IMR-90 (cell line): ENCODE results near the gene SLC46A1. TPM values are rescaled to one million over a fixed set of nuclear protein-coding genes. Genes with fewer than 3 reads are reported as not detected.

Experiments used
- ATAC-seq: fragments of 200-7000 bp; cut with Tn5 transposase; 2 replicates; pipeline ENCODE4 v1.9.1; 2020; ENCODE audit warnings: low read depth, mild to moderate bottlenecking, moderate library complexity
- BruUV-seq: library from RNA; stranded (reverse); fragments of 400-500 nt; replicated peaks from 2 replicates; lab custom pipeline; 2021; lab: Mats Ljungman, UMichigan
- CTCF ChIA-PET: fragments of 300-600 bp; formaldehyde crosslinking; extraction: SDS; loops from one replicate; lab custom pipeline; 2021; ENCODE audit warnings: antibody characterized with exemption; lab: Yijun Ruan, JAX
- POLR2A ChIA-PET: fragments of 300-600 bp; sonication (Branson Sonifier 250); formaldehyde crosslinking; loops from one replicate; lab custom pipeline; 2022; ENCODE audit warnings: antibody characterized with exemption; ENCODE audit not compliant: unreplicated experiment; lab: Charles Lee
- DNase-seq: peaks from one replicate; pipeline ENCODE4 v3.0.0; 2013
- H2AFZ ChIP-seq: replicated peaks from 2 replicates; pipeline ENCODE3; 2013; ENCODE audit warnings: low read length, mild to moderate bottlenecking; ENCODE audit not compliant: poor library complexity
- H2AK5ac ChIP-seq: 2 replicates; pipeline ENCODE4 v1.6.1; 2013; ENCODE audit warnings: low read depth, low read length, inconsistent platforms
- H2AK9ac ChIP-seq: replicated peaks from 2 replicates; pipeline ENCODE3; 2013; ENCODE audit warnings: mild to moderate bottlenecking, low read depth, low read length, moderate library complexity; ENCODE audit not compliant: poor library complexity
- H2BK120ac ChIP-seq: 2 replicates; pipeline ENCODE4 v1.6.1; 2013; ENCODE audit warnings: low read depth, low read length, inconsistent platforms
- H2BK15ac ChIP-seq: 3 replicates; pipeline ENCODE4 v1.6.1; 2013; ENCODE audit warnings: low read depth, low read length, inconsistent platforms
- H2BK20ac ChIP-seq: 2 replicates; pipeline ENCODE4 v1.6.1; 2013; ENCODE audit warnings: low read depth, mild to moderate bottlenecking, inconsistent platforms, low read length, moderate library complexity
- H2BK5ac ChIP-seq: 2 replicates; pipeline ENCODE4 v1.6.1; 2013; ENCODE audit warnings: mild to moderate bottlenecking, low read depth, low read length, inconsistent platforms; ENCODE audit not compliant: poor library complexity, severe bottlenecking
- H3K14ac ChIP-seq: replicated peaks from 2 replicates; pipeline ENCODE4 v1.6.1; 2013; ENCODE audit warnings: low read depth, low read length, inconsistent platforms
- H3K18ac ChIP-seq: 2 replicates; pipeline ENCODE4 v1.6.1; 2013; ENCODE audit warnings: low read depth, low read length, control low read depth
- H3K23ac ChIP-seq: 2 replicates; pipeline ENCODE4 v1.6.1; 2013; ENCODE audit warnings: low read depth, low read length, inconsistent platforms
- H3K27ac ChIP-seq: 2 replicates; pipeline ENCODE4 v1.5.1; 2013; ENCODE audit warnings: mild to moderate bottlenecking, control low read depth, low read length; ENCODE audit not compliant: insufficient read depth
- H3K27me3 ChIP-seq: 2 replicates; pipeline ENCODE4 v1.6.1; 2013; ENCODE audit warnings: low read length; ENCODE audit not compliant: control insufficient read depth, insufficient read depth
- H3K36me3 ChIP-seq: 2 replicates; pipeline ENCODE4 v1.6.1; 2013; ENCODE audit warnings: low read length, mixed read lengths; ENCODE audit not compliant: control insufficient read depth, insufficient read depth
- H3K4ac ChIP-seq: 2 replicates; pipeline ENCODE4 v1.6.1; 2013; ENCODE audit warnings: low read depth, low read length, inconsistent platforms
- H3K4me1 ChIP-seq: 2 replicates; pipeline ENCODE4 v1.6.1; 2013; ENCODE audit warnings: low read length, mixed read lengths; ENCODE audit not compliant: control insufficient read depth, insufficient read depth
- H3K4me2 ChIP-seq: 2 replicates; pipeline ENCODE4 v1.6.1; 2013; ENCODE audit warnings: low read depth, mild to moderate bottlenecking, control low read depth, low read length, moderate library complexity
- H3K4me3 ChIP-seq: 2 replicates; pipeline ENCODE4 v1.5.1; 2013; ENCODE audit warnings: low read depth, mild to moderate bottlenecking, control low read depth, low read length, moderate library complexity; ENCODE audit not compliant: insufficient read depth
- H3K56ac ChIP-seq: 2 replicates; pipeline ENCODE4 v1.6.1; 2013; ENCODE audit warnings: low read length, inconsistent platforms; ENCODE audit not compliant: insufficient read depth; ENCODE audit errors: extremely low read depth
- H3K79me1 ChIP-seq, 2 experiments: 2 replicates each; pipeline ENCODE4 v1.6.1; 2013; ENCODE audit warnings: low read length in 2 of 2, inconsistent platforms in 1 of 2, low read depth in 1 of 2
- H3K9ac ChIP-seq: 2 replicates; pipeline ENCODE4 v1.6.1; 2013; ENCODE audit warnings: low read depth, low read length, control low read depth
- H3K9me1 ChIP-seq: 2 replicates; pipeline ENCODE4 v1.6.1; 2013; ENCODE audit warnings: low read length, inconsistent platforms; ENCODE audit not compliant: insufficient read depth
- H3K9me3 ChIP-seq: 2 replicates; pipeline ENCODE4 v1.6.1; 2013; ENCODE audit warnings: low read length; ENCODE audit not compliant: control insufficient read depth, insufficient read depth
- H4K20me1 ChIP-seq: 2 replicates; pipeline ENCODE4 v1.6.1; 2013; ENCODE audit warnings: low read length, inconsistent platforms; ENCODE audit not compliant: insufficient read depth
- H4K5ac ChIP-seq: 2 replicates; pipeline ENCODE4 v1.6.1; 2013; ENCODE audit warnings: mild to moderate bottlenecking, low read depth, low read length, control low read depth
- H4K8ac ChIP-seq, 2 experiments: 2 replicates each; pipeline ENCODE4 v1.6.1; 2013; ENCODE audit warnings: low read depth in 2 of 2, low read length in 2 of 2, control low read depth in 1 of 2, inconsistent platforms in 1 of 2
- H4K91ac ChIP-seq: 2 replicates; pipeline ENCODE4 v1.6.1; 2013; ENCODE audit warnings: low read depth, low read length, inconsistent platforms; ENCODE audit not compliant: insufficient read depth
- CEBPB ChIP-seq: IDR thresholded peaks from 2 replicates; pipeline ENCODE4 v1.6.1; 2012; ENCODE audit warnings: low read depth, low read length, improper control_type of control experiment
- POLR2A ChIP-seq: IDR thresholded peaks from 2 replicates; pipeline ENCODE4 v1.6.1; 2012; ENCODE audit warnings: mild to moderate bottlenecking, low read depth, low read length
- USF2 ChIP-seq: fragments of 150-350 bp; IDR thresholded peaks from 2 replicates; pipeline ENCODE4 v1.6.1; 2017; ENCODE audit warnings: mild to moderate bottlenecking, antibody characterized with exemption, low read length, low read depth
- WGBS, 2 experiments: methylation state at CpG; one replicate each; pipeline versions ENCODE4 v1.1.5 to v1.1.7; 2013; ENCODE audit warnings: missing lambda C conversion rate in 2 of 2; ENCODE audit not compliant: insufficient read length in 1 of 2; ENCODE audit errors: extremely low coverage in 2 of 2; 5-methylcytosine and 5-hydroxymethylcytosine counted together
- dilution Hi-C: fragments of 300-500 bp; cut with HindIII; formaldehyde crosslinking; loops from one replicate; pipeline ENCODE4 v1.14.3; 2018; ENCODE audit warnings: low sequenced_read_pairs; ENCODE audit not compliant: unreplicated experiment
- in situ Hi-C: fragments of 300-500 bp; cut with MboI; formaldehyde crosslinking; loops from 3 replicates; pipeline ENCODE4 v1.14.3; 2019; ENCODE audit warnings: low sequenced_read_pairs, inconsistent platforms, mixed read lengths
- intact Hi-C: fragments of 100-400 bp; cut with micrococcal nuclease; formaldehyde crosslinking; loops from 2 replicates; pipeline ENCODE4 v1.10.0; 2022
- polyA plus RNA-seq, 3 experiments: library from polyadenylated mRNA; depleted of rRNA; stranded (reverse); fragments of >200 nt; gene quantifications; 2 replicates each; pipeline ENCODE4 v1.2.3, GENCODE V29; 2012; ENCODE audit warnings: low replicate concordance in 1 of 3
- total RNA-seq: library from RNA; depleted of rRNA; stranded (reverse); fragments of >200 nt; gene quantifications from 2 replicates; pipeline ENCODE4 v1.2.3, GENCODE V29; 2012

SLC46A1 gene
- total and polyA plus RNA-seq, 2 of the 4 experiments (the other 2 are of a cell fraction): 2.7 to 3.9 TPM

GRCh38 chr17:28367641-28368305 is 38.2 kb downstream of the SLC46A1 start:
- Histone ChIP-seq H2AK9ac (no peak overlapping the region), H3K9me1 (peaks cover 17% of the 10 kb centered on the region), H2BK120ac (no peak overlapping the region), H3K4ac (no peak overlapping the region), H3K4me2 (no peak overlapping the region), H2BK15ac (no peak overlapping the region), H3K56ac (no peak overlapping the region), H2AFZ (no peak overlapping the region), H3K36me3 (peaks cover 6% of the 10 kb centered on the region), H3K14ac (no peak overlapping the region), H4K5ac (no peak overlapping the region), H2BK20ac (no peak overlapping the region), H3K4me1 (peaks cover 11% of the 10 kb centered on the region; the same call in 1 of the 2 replicates), H4K91ac (no peak overlapping the region), H3K23ac (no peak overlapping the region), H2AK5ac (no peak overlapping the region), H3K27me3 (no peaks in the 10 kb centered on the region), H3K4me3 (no peak overlapping the region), H3K79me1 (peaks cover 5% of the 10 kb centered on the region in 2 experiments; a peak in 3 of 4 replicates), H3K9ac (no peak overlapping the region), H3K18ac (no peak overlapping the region), H2BK5ac (no peak overlapping the region), H4K20me1 (peaks cover 8% of the 10 kb centered on the region), H3K27ac (no peak overlapping the region), H3K9me3 (no peaks in the 10 kb centered on the region), H4K8ac (no peak overlapping the region)
- no TSS peak for BruUV-seq
- intact Hi-C loops (no loop called here), dilution Hi-C loops (no loop called here), in situ Hi-C loops (no loop called here)
- CTCF ChIA-PET: no interaction called here
- POLR2A ChIA-PET: no interaction called here
- ATAC-seq (no peak), DNase-seq (no peak)
- 88% methylated on average over 12 of the region's 21 CpGs; no CpG with 5 or more reads in 1 of the 2 experiments for WGBS, 2 experiments
- TF ChIP-seq USF2 (no peak), POLR2A (no peak), CEBPB (no peak)
